ENCODE measurements around the gene CELA2B. TPM values are rescaled to one million over a fixed set of nuclear protein-coding genes. Genes with fewer than 3 reads are reported as not detected.

The CELA2B gene
- total RNA-seq, 4 donors from 2014 or later: not detected

- TF ChIP-seq, protein P1, sequence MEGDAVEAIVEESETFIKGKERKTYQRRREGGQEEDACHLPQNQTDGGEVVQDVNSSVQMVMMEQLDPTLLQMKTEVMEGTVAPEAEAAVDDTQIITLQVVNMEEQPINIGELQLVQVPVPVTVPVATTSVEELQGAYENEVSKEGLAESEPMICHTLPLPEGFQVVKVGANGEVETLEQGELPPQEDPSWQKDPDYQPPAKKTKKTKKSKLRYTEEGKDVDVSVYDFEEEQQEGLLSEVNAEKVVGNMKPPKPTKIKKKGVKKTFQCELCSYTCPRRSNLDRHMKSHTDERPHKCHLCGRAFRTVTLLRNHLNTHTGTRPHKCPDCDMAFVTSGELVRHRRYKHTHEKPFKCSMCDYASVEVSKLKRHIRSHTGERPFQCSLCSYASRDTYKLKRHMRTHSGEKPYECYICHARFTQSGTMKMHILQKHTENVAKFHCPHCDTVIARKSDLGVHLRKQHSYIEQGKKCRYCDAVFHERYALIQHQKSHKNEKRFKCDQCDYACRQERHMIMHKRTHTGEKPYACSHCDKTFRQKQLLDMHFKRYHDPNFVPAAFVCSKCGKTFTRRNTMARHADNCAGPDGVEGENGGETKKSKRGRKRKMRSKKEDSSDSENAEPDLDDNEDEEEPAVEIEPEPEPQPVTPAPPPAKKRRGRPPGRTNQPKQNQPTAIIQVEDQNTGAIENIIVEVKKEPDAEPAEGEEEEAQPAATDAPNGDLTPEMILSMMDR (IDR thresholded peaks at IDR 0.05 in 4 of 5, conservative IDR thresholded peaks at IDR 0.05 in 1 of 5): no peak
- TF ChIP-seq POLR2A (IDR thresholded peaks at IDR 0.05): no peak
- Histone ChIP-seq H3K27me3 (no peaks in the 10 kb centered on the region), H3K9me3 (no peaks in the 10 kb centered on the region), H3K36me3 (peaks cover 0 to 57% of the 10 kb centered on the region in 2 donors), H3K27ac (no peak overlapping the region), H3K4me1 (peaks cover 6 to 15% of the 10 kb centered on the region in 2 donors), H3K4me3 (no peak overlapping the region)
- DNase-seq (no peak), ATAC-seq (no peak)
- in situ Hi-C loops (cut with MboI; ENCODE audit: low sequenced_read_pairs in 4 of 4) (no loop called here), intact Hi-C loops (cut with DNase I; ENCODE audit: low total_unique reads) (no loop called here)
Observed at GRCh38 chr1:15531682-15532081, 55.8 kb downstream of the CELA2B start.

DNA sequence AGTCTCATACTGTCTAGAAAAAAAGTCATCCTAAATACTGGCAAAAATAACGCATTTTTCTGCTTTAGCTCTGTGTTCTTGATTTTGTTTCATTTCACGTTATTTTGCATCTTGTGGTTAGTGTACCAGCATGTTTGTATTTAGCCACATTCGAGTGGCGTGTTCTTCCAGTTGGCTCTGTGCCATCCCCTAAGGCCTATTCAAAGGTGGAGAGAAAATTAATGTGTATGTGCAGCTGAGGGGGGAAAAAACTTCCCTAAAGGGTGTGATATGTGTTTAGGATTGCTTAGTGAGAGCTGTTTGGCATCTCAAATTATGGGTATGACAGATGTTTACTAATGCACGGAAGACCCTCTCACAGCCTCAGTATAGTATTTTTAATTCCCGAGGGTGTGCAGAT lies 62.9 kb downstream of the CELA2B start:
- no peak for ATAC-seq
- DNase-seq: no peak
- H3K4me1 ChIP-seq: peaks cover 0 to 6% of the 10 kb centered on the region in 2 donors
- no peak overlapping the region for H3K27ac ChIP-seq
- peaks cover 0 to 81% of the 10 kb centered on the region in 2 donors for H3K36me3 ChIP-seq
- H3K9me3 ChIP-seq: no peaks in the 10 kb centered on the region
- no peak for TF ChIP-seq POLR2A (IDR thresholded peaks at IDR 0.05)
- TF ChIP-seq, protein P1 (IDR thresholded peaks at IDR 0.05 in 4 of 5, conservative IDR thresholded peaks at IDR 0.05 in 1 of 5): no peak
- in situ Hi-C loops (cut with MboI; ENCODE audit: low sequenced_read_pairs in 4 of 4) (no loop called here), intact Hi-C loops (cut with DNase I; ENCODE audit: low total_unique reads) (no loop called here)
- no peaks in the 10 kb centered on the region for H3K27me3 ChIP-seq
- no peak overlapping the region for H3K4me3 ChIP-seq

DNA sequence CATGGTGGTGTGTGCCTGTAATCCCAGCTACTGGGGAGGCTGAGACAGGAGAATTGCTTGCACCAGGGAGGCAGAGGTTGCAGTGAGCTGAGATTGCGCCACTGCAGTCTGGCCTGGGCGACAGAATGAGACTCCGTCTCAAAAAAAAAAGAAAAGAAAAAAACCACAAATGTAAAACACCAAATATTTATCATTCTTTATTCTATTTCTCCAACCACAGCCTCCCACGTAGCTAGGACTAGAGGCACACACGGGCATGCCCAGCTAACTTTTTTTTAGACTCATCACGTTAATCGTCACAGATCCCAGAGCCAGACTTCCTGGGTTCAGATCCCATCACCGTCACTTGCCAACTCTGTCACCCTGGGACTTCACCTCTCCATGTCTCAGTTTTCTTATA lies 64.3 kb downstream of the CELA2B start:
- no peak overlapping the region for H3K27ac ChIP-seq
- H3K9me3 ChIP-seq: no peaks in the 10 kb centered on the region
- DNase-seq: no peak
- TF ChIP-seq POLR2A (IDR thresholded peaks at IDR 0.05): no peak
- TF ChIP-seq, protein P1 (IDR thresholded peaks at IDR 0.05 in 4 of 5, conservative IDR thresholded peaks at IDR 0.05 in 1 of 5): no peak
- H3K4me1 ChIP-seq: peaks cover 0 to 6% of the 10 kb centered on the region in 2 donors
- H3K4me3 ChIP-seq: no peak overlapping the region
- H3K36me3 ChIP-seq: peaks cover 4 to 81% of the 10 kb centered on the region in 2 donors
- ATAC-seq: no peak
- no peaks in the 10 kb centered on the region for H3K27me3 ChIP-seq
- intact Hi-C loops (cut with DNase I; ENCODE audit: low total_unique reads) (no loop called here), in situ Hi-C loops (cut with MboI; ENCODE audit: low sequenced_read_pairs in 4 of 4) (no loop called here)

Other genes starting within 250 kb of the CELA2B start
- gene FHAD1, start 228.9 kb upstream of the CELA2B start, total RNA-seq: not detected
- gene EFHD2, start 66.2 kb upstream of the CELA2B start, total RNA-seq: 1 to 10 TPM; 2.9 to 8.1 (median 5.3) TPM
- 10 to 100 TPM in 1 of 4 donors, not detected in 3; 67.3 TPM for gene CTRC, start 37.7 kb upstream of the CELA2B start, total RNA-seq
- not detected for gene CELA2A, start 19.4 kb upstream of the CELA2B start, total RNA-seq
- gene CASP9, start 48.1 kb downstream of the CELA2B start, total RNA-seq: 1 to 10 TPM; 5.2 to 9.6 (median 8.0) TPM
- 10 to 100 TPM; 20.0 to 43.1 (median 22.6) TPM for gene DNAJC16, start 50.7 kb downstream of the CELA2B start, total RNA-seq
- gene AGMAT, start 108.9 kb downstream of the CELA2B start, total RNA-seq: 1 to 10 TPM in 3 of 4 donors, under 1 TPM in 1; 0.85 to 2.6 (median 2.0) TPM
- gene DDI2, start 141.4 kb downstream of the CELA2B start, total RNA-seq: 10 to 100 TPM; 19.0 to 86.7 (median 34.2) TPM
- 100 to 1,000 TPM in 3 of 4 donors, 10 to 100 TPM in 1; 86.7 to 170 (median 144) TPM for gene PLEKHM2, start 208.2 kb downstream of the CELA2B start, total RNA-seq

All from gastrocnemius medialis (tissue), 4 donors.